Gastroesophageal sphincter (tissue), 4 donors: ENCODE data around the gene TBC1D23. TPM values are rescaled to one million over a fixed set of nuclear protein-coding genes. Genes with fewer than 3 reads are reported as not detected.

Experiments used
- ATAC-seq: fragments of 150-250 bp; one replicate; pipeline ENCODE4 v1.9.1; 2016; ENCODE audit warnings: mild to moderate bottlenecking, moderate library complexity
- H3K27ac ChIP-seq, 4 donors: fragments of 200-600 bp; sonication (generic) in 3 of 4; 1 replicate in 3 of 4; 2 replicates in 1 of 4; pipeline ENCODE4 v1.5.1; 2016 to 2019
- H3K27me3 ChIP-seq: fragments of 200-600 bp; sonication (generic); one replicate; pipeline ENCODE4 v1.5.1; 2019
- H3K36me3 ChIP-seq, 2 donors: fragments of 200-600 bp; sonication (generic); one replicate each; pipeline ENCODE4 v1.5.1; 2019; ENCODE audit warnings: control low read depth in 1 of 2
- H3K4me1 ChIP-seq, 3 donors: fragments of 200-600 bp; sonication (generic); 1 replicate in 2 of 3; 2 replicates in 1 of 3; pipeline ENCODE4 v1.5.1; 2016 to 2019; ENCODE audit warnings: control low read depth in 2 of 3
- H3K4me3 ChIP-seq, 2 donors: fragments of 200-600 bp; sonication (generic); one replicate each; pipeline ENCODE4 v1.5.1; 2019; ENCODE audit warnings: mild to moderate bottlenecking in 1 of 2, moderate library complexity in 1 of 2
- H3K9me3 ChIP-seq, 3 donors: fragments of 200-600 bp; sonication (generic); one replicate each; pipeline ENCODE4 v1.5.1; 2017 to 2019; ENCODE audit warnings: control low read depth in 2 of 3
- CTCF ChIP-seq, 4 experiments: fragments of 200-600 bp in 2 of 4; fragments of 450-650 bp in 2 of 4; sonication (generic) in 1 of 4; IDR thresholded peaks; one replicate each; pipeline ENCODE4 v1.5.1; 2017 to 2019; ENCODE audit warnings: antibody characterized with exemption in 4 of 4, mild to moderate bottlenecking in 2 of 4, moderate library complexity in 2 of 4
- EP300 ChIP-seq: sonication (generic); formaldehyde crosslinking; IDR thresholded peaks from one replicate; pipeline ENCODE4 v1.6.1; 2017; ENCODE audit warnings: antibody characterized with exemption, mild to moderate bottlenecking
- POLR2A ChIP-seq, 2 donors: fragments of 450-650 bp; IDR thresholded peaks; one replicate each; pipeline ENCODE4 v1.6.1; 2017; ENCODE audit warnings: antibody characterized with exemption in 2 of 2, mild to moderate bottlenecking in 2 of 2, moderate library complexity in 1 of 2
- POLR2AphosphoS5 ChIP-seq: sonication (generic); formaldehyde crosslinking; IDR thresholded peaks from one replicate; pipeline ENCODE4 v1.6.1; 2017; ENCODE audit warnings: antibody characterized with exemption
- WGBS, 2 donors: methylation state at CpG; one replicate each; pipeline ENCODE4 v1.1.5; 2018; ENCODE audit warnings: low coverage in 1 of 2; 5-methylcytosine and 5-hydroxymethylcytosine counted together
- total RNA-seq, 4 donors: library from RNA; depleted of rRNA; stranded (reverse); fragments of >200 nt; gene quantifications; one replicate each; pipeline ENCODE4 v1.1.0, GENCODE V29; 2016

Gene TBC1D23
- total RNA-seq, 4 donors from 2014 or later, result 23.9 to 37.2 (median 34.0) TPM

GRCh38 chr3:100366424-100366823 lies 105.6 kb downstream of the TBC1D23 start:
- Histone ChIP-seq H3K27ac (no peak overlapping the region), H3K27me3 (no peaks in the 10 kb centered on the region), H3K9me3 (peaks cover 0 to 6% (median 0%) of the 10 kb centered on the region in 3 donors), H3K36me3 (peaks cover 0 to 97% of the 10 kb centered on the region in 2 donors), H3K4me1 (no peaks in the 10 kb centered on the region), H3K4me3 (no peak overlapping the region)
- TF ChIP-seq POLR2A (IDR thresholded peaks at IDR 0.05) (no peak), POLR2AphosphoS5 (no peak), CTCF (IDR thresholded peaks at IDR 0.05) (no peak), EP300 (no peak)
- 77% methylated on average over 2 of the region's 2 CpGs for WGBS, 2 donors
- no peak for ATAC-seq

- H3K9me3 ChIP-seq, result no peaks in the 10 kb centered on the region
- peaks cover 0 to 97% of the 10 kb centered on the region in 2 donors for H3K36me3 ChIP-seq
- WGBS, 2 donors, result 63 to 84% methylated on average over 4 to 8 of the region's 8 CpGs
- TF ChIP-seq POLR2AphosphoS5, result no peak
- H3K4me3 ChIP-seq, result no peak overlapping the region
- no peak overlapping the region for H3K27ac ChIP-seq
- no peak for ATAC-seq
- H3K4me1 ChIP-seq, result no peaks in the 10 kb centered on the region
- no peaks in the 10 kb centered on the region for H3K27me3 ChIP-seq
Measured at GRCh38 chr3:100368441-100368840, 107.6 kb downstream of the TBC1D23 start.

- H3K4me1 ChIP-seq, result no peaks in the 10 kb centered on the region
- H3K27me3 ChIP-seq, result no peaks in the 10 kb centered on the region
- no peak overlapping the region for H3K27ac ChIP-seq
- 91 to 100% methylated on average over 1 of the region's 1 CpG for WGBS, 2 donors
- TF ChIP-seq CTCF (IDR thresholded peaks at IDR 0.05) (no peak), POLR2AphosphoS5 (no peak), POLR2A (IDR thresholded peaks at IDR 0.05) (no peak), EP300 (no peak)
- no peak overlapping the region for H3K4me3 ChIP-seq
- H3K36me3 ChIP-seq, result peaks cover 0 to 93% of the 10 kb centered on the region in 2 donors
- H3K9me3 ChIP-seq, result no peaks in the 10 kb centered on the region
- no peak for ATAC-seq
Measured at GRCh38 chr3:100370756-100371155, 110.0 kb downstream of the TBC1D23 start.

- ATAC-seq, result no peak
- H3K9me3 ChIP-seq, result no peaks in the 10 kb centered on the region
- no peaks in the 10 kb centered on the region for H3K27me3 ChIP-seq
- peaks cover 0 to 95% of the 10 kb centered on the region in 2 donors for H3K36me3 ChIP-seq
- TF ChIP-seq EP300 (no peak), CTCF (IDR thresholded peaks at IDR 0.05) (no peak), POLR2A (IDR thresholded peaks at IDR 0.05) (no peak), POLR2AphosphoS5 (no peak)
- H3K4me1 ChIP-seq, result peaks cover 0 to 7% (median 0%) of the 10 kb centered on the region in 3 donors
- no peak overlapping the region for H3K27ac ChIP-seq
- H3K4me3 ChIP-seq, result no peak overlapping the region
Measured at GRCh38 chr3:100374521-100374920, 113.7 kb downstream of the TBC1D23 start.

Other genes starting within 250 kb of the TBC1D23 start
- gene FILIP1L, start 146.5 kb upstream of the TBC1D23 start, total RNA-seq, result 100 to 1,000 TPM; 113 to 149 (median 122) TPM
- gene NIT2, start 73.8 kb downstream of the TBC1D23 start, total RNA-seq, result 10 to 100 TPM; 13.0 to 39.7 (median 21.1) TPM
- 10 to 100 TPM; 55.3 to 61.5 (median 59.9) TPM for gene TOMM70, start 140.1 kb downstream of the TBC1D23 start, total RNA-seq
- 1 to 10 TPM; 2.3 to 3.9 (median 3.2) TPM for gene LNP1, start 140.5 kb downstream of the TBC1D23 start, total RNA-seq
- 10 to 100 TPM in 3 of 4 donors, 1 to 10 TPM in 1; 8.9 to 18.4 (median 17.6) TPM for gene TMEM45A, start 231.6 kb downstream of the TBC1D23 start, total RNA-seq